Keratinocyte (primary cell): ENCODE data around the gene PAXIP1. TPM values are rescaled to one million over a fixed set of nuclear protein-coding genes. Genes with fewer than 3 reads are reported as not detected.

ENCODE experiments used
- DNase-seq: peaks from one replicate; pipeline ENCODE4 v3.0.0-alpha.2; 2011; ENCODE audit warnings: low read depth, missing footprints, low spot score
- FAIRE-seq: peaks from 2 replicates; lab custom pipeline; 2011; peaks lifted over from hg19 to GRCh38; lab: Jason Lieb, UNC
- H2AFZ ChIP-seq: 2 replicates; pipeline ENCODE4 v1.6.0; 2012; ENCODE audit warnings: low read length, control low read depth, inconsistent platforms; ENCODE audit not compliant: control insufficient read depth
- H3K27ac ChIP-seq: 2 replicates; pipeline ENCODE4 v1.5.1; 2011; ENCODE audit warnings: low read length; ENCODE audit not compliant: control insufficient read depth, insufficient read depth
- H3K27me3 ChIP-seq: 3 replicates; pipeline ENCODE4 v1.6.0; 2011; ENCODE audit warnings: low read length; ENCODE audit not compliant: control insufficient read depth, insufficient read depth; ENCODE audit errors: extremely low read depth
- H3K36me3 ChIP-seq, 2 experiments: 2 replicates in 1 of 2; 3 replicates in 1 of 2; pipeline ENCODE4 v1.5.1; 2011; ENCODE audit warnings: low read length in 2 of 2, mild to moderate bottlenecking in 1 of 2; ENCODE audit not compliant: control insufficient read depth in 2 of 2, insufficient read depth in 2 of 2; ENCODE audit errors: extremely low read depth in 1 of 2
- H3K4me1 ChIP-seq: 3 replicates; pipeline ENCODE4 v1.5.1; 2011; ENCODE audit warnings: low read length; ENCODE audit not compliant: control insufficient read depth, insufficient read depth; ENCODE audit errors: extremely low read depth
- H3K4me2 ChIP-seq: 3 replicates; pipeline ENCODE4 v1.6.0; 2011; ENCODE audit warnings: low read depth, low read length; ENCODE audit not compliant: control insufficient read depth, insufficient read depth; ENCODE audit errors: extremely low read depth
- H3K4me3 ChIP-seq, 3 experiments: fragments of 200-600 bp in 1 of 3; sonication (generic) in 1 of 3; 2 replicates in 2 of 3; 3 replicates in 1 of 3; pipeline ENCODE4 v1.5.1; 2011 to 2016; ENCODE audit warnings: low read length in 3 of 3, mild to moderate bottlenecking in 3 of 3, control low read depth in 2 of 3, inconsistent platforms in 1 of 3, low read depth in 1 of 3, mixed read lengths in 1 of 3, mixed run types in 1 of 3, moderate library complexity in 1 of 3; ENCODE audit not compliant: control insufficient read depth in 2 of 3, insufficient read depth in 2 of 3; ENCODE audit errors: extremely low read depth in 1 of 3
- H3K79me2 ChIP-seq: 2 replicates; pipeline ENCODE4 v1.6.0; 2012; ENCODE audit warnings: low read length; ENCODE audit not compliant: control insufficient read depth, insufficient read depth
- H3K9ac ChIP-seq: 3 replicates; pipeline ENCODE4 v1.6.0; 2011; ENCODE audit warnings: low read length; ENCODE audit not compliant: control insufficient read depth, insufficient read depth; ENCODE audit errors: extremely low read depth
- H3K9me1 ChIP-seq: 3 replicates; pipeline ENCODE4 v1.6.0; 2011; ENCODE audit warnings: low read length; ENCODE audit not compliant: control insufficient read depth, insufficient read depth; ENCODE audit errors: extremely low read depth
- H3K9me3 ChIP-seq: 2 replicates; pipeline ENCODE4 v1.5.1; 2012; ENCODE audit warnings: low read depth, low read length; ENCODE audit not compliant: control insufficient read depth
- H4K20me1 ChIP-seq: 3 replicates; pipeline ENCODE4 v1.6.0; 2011; ENCODE audit warnings: low read length; ENCODE audit not compliant: control insufficient read depth, insufficient read depth; ENCODE audit errors: extremely low read depth
- EZH2 ChIP-seq: IDR thresholded peaks from one replicate; pipeline ENCODE4 v1.6.1; 2012; ENCODE audit warnings: inconsistent platforms, mild to moderate bottlenecking, low read length, moderate library complexity
- dilution Hi-C: fragments of 300-500 bp; cut with MboI; formaldehyde crosslinking; loops from one replicate; pipeline ENCODE4 v1.7.0; 2020; ENCODE audit warnings: low sequenced_read_pairs; ENCODE audit not compliant: extremely low pct_ligation_motif_present
- polyA plus RNA-seq, 5 experiments: library from polyadenylated mRNA; depleted of rRNA in 3 of 5; stranded (reverse) in 3 of 5; stranded (forward) in 1 of 5; unstranded in 1 of 5; fragments of >200 nt; gene quantifications; 1 replicate in 1 of 5; 2 replicates in 3 of 5; 3 replicates in 1 of 5; pipeline versions ENCODE4 v1.2.1 to v1.2.3, GENCODE V29; 2011 to 2012; ENCODE audit warnings: missing spikeins in 2 of 5, low read depth in 1 of 5, low replicate concordance in 1 of 5
- TF ChIP-seq, protein P1 (sequence below), 3 experiments: IDR thresholded peaks in 1 of 3; conservative IDR thresholded peaks in 1 of 3; optimal IDR thresholded peaks in 1 of 3; 2 replicates in 2 of 3; 3 replicates in 1 of 3; pipeline versions ENCODE3 to v1.5.1; 2011; ENCODE audit warnings: low read length in 3 of 3, mild to moderate bottlenecking in 3 of 3, moderate library complexity in 2 of 3, control low read depth in 1 of 3, inconsistent platforms in 1 of 3; ENCODE audit not compliant: insufficient read depth in 2 of 3; ENCODE audit errors: extremely low read depth in 1 of 3

PAXIP1 gene
- polyA plus RNA-seq, 1 donor (not counting 4 experiments of a cell fraction or from before 2014, with no cell fraction given): 9.4 TPM

DNA sequence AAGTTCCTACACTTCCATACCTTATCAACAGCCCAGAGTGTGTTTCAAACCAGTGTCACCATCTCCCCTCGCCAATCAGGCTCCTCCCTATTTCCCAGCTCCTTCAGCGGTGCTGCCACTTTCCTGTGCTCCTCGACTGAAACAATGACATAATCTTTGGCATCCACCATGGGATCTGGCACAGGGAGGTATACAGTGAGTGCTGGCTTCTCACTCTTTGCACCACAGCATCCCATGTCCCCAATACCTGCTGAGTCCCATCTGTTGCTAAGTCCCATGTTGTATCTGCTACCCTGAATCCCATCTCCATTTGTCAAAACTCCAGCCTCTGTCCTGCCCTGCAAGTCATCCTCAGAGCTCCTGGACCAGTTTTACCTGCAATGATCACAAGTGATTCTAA lies 15.4 kb downstream of the PAXIP1 start:
- Histone ChIP-seq H3K9me1 (no peaks in the 10 kb centered on the region), H3K27ac (no peak overlapping the region), H3K79me2 (no peaks in the 10 kb centered on the region), H3K9me3 (no peaks in the 10 kb centered on the region), H3K4me1 (no peaks in the 10 kb centered on the region), H3K4me2 (no peak overlapping the region), H3K4me3 (no peak overlapping the region), H3K27me3 (no peaks in the 10 kb centered on the region), H3K36me3 (peaks cover 0 to 5% of the 10 kb centered on the region in 2 experiments), H3K9ac (no peak overlapping the region), H4K20me1 (no peaks in the 10 kb centered on the region), H2AFZ (no peak overlapping the region)
- dilution Hi-C loops: no loop called here
- TF ChIP-seq, protein P1, sequence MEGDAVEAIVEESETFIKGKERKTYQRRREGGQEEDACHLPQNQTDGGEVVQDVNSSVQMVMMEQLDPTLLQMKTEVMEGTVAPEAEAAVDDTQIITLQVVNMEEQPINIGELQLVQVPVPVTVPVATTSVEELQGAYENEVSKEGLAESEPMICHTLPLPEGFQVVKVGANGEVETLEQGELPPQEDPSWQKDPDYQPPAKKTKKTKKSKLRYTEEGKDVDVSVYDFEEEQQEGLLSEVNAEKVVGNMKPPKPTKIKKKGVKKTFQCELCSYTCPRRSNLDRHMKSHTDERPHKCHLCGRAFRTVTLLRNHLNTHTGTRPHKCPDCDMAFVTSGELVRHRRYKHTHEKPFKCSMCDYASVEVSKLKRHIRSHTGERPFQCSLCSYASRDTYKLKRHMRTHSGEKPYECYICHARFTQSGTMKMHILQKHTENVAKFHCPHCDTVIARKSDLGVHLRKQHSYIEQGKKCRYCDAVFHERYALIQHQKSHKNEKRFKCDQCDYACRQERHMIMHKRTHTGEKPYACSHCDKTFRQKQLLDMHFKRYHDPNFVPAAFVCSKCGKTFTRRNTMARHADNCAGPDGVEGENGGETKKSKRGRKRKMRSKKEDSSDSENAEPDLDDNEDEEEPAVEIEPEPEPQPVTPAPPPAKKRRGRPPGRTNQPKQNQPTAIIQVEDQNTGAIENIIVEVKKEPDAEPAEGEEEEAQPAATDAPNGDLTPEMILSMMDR (optimal IDR thresholded peaks at IDR 0.05 in 1 of 3, IDR thresholded peaks at IDR 0.05 in 1 of 3, conservative IDR thresholded peaks at IDR 0.05 in 1 of 3; ENCODE audit: extremely low read depth in 1 of 3, insufficient read depth in 2 of 3, low read length in 3 of 3): no peak
- no peak for TF ChIP-seq EZH2
- FAIRE-seq (no peak), DNase-seq (no peak)

DNA sequence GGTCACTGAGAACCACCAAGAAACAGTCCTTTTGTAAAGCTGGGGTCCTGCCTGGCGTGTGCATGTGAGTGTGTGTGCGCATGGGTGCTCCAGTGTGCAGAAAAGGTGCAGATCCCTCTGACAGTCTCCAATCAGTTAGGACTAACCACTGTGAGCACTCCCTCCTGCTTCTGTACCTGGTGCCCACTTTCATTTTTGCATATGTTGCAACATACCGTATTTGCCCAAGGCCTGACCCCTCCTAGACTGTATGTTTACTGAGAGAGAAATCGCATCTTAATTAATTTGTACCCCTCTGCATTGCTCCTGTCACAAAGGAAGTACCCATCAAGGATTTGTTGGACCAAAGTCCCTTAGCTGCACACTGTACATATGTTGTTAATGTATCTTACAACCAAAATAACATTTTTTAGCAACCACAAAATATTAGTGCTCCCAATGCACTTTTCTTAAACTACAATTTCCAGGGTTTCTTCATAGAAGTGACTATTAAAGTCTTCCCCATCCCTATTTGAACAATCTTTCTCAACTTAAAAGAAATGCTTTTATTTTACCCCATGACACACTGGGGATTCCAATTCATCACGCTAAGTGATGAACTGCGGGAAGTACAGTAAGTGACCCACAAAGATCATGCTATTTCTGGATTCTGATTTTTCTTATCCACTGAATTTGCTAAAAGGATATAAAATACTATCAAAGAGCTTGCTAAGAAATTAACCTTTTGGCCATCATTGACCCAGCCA lies 16.6 kb downstream of the PAXIP1 start:
- Histone ChIP-seq H3K36me3 (peaks cover 0 to 2% of the 10 kb centered on the region in 2 experiments), H3K27ac (no peak overlapping the region), H3K9me1 (no peaks in the 10 kb centered on the region), H3K79me2 (no peaks in the 10 kb centered on the region), H3K4me2 (no peak overlapping the region), H3K27me3 (no peaks in the 10 kb centered on the region), H4K20me1 (no peaks in the 10 kb centered on the region), H3K9me3 (no peaks in the 10 kb centered on the region), H2AFZ (no peak overlapping the region), H3K4me1 (no peaks in the 10 kb centered on the region), H3K9ac (no peak overlapping the region), H3K4me3 (no peak overlapping the region)
- DNase-seq: no peak
- no peak for FAIRE-seq
- TF ChIP-seq, protein P1 (optimal IDR thresholded peaks at IDR 0.05 in 1 of 3, IDR thresholded peaks at IDR 0.05 in 1 of 3, conservative IDR thresholded peaks at IDR 0.05 in 1 of 3; ENCODE audit: extremely low read depth in 1 of 3, insufficient read depth in 2 of 3, low read length in 3 of 3): no peak
- no peak for TF ChIP-seq EZH2
- dilution Hi-C loops: no loop called here
